Ovary (tissue), 3 donors: Measurements from ENCODE around the gene PKMYT1.

Experiments used
- CTCF ChIP-seq, 3 donors: fragments of 450-650 bp in 2 of 3; fragments of 200-600 bp in 1 of 3; IDR thresholded peaks; one replicate each; pipeline versions ENCODE4 v1.5.1 to v1.8.0; 2016 to 2022; ENCODE audit warnings: antibody characterized with exemption in 3 of 3, mild to moderate bottlenecking in 1 of 3
- EP300 ChIP-seq: sonication (generic); formaldehyde crosslinking; IDR thresholded peaks from one replicate; pipeline ENCODE4 v1.6.1; 2017; ENCODE audit warnings: antibody characterized with exemption
- POLR2A ChIP-seq: fragments of 450-650 bp; IDR thresholded peaks from one replicate; pipeline ENCODE4 v1.6.1; 2017; ENCODE audit warnings: antibody characterized with exemption, mild to moderate bottlenecking, moderate library complexity
- donor health status: DM: no; HTN: no; CAD: no.

- TF ChIP-seq CTCF (IDR thresholded peaks at IDR 0.05) (no peak), POLR2A (no peak), EP300 (no peak)
These were observed 33.9 kb upstream of the PKMYT1 start for GRCh38 chr16:3013998-3014690.
